Measurements from ENCODE around the gene NEK1.
A peak's percentile ranks its signal among the peaks of the same experiment; 100 is the strongest.
"Not testable (repeated sequence)": the region's sequence is repeated elsewhere in the genome, so short reads cannot be mapped to it uniquely, and the experiment has no call there.

The NEK1 gene

DNA sequence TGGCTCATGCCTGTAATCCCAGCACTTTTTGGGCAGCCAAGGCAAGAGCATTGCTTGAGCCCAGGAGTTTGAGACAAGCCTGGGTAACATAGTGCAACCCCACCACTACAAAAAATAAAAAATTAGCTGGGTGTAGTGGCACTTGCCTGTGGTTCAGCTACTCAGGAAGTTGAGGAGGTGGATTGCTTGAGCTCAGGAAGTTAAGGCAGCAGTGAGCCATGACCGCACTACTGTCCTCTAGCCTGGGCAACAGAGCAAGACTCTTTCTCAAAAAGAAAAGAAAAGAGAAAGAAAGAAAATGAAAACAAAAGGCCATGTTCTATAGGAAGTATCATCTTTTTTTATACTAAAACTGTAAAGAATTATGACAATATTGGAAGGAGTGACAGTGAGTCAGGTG lies 38.5 kb downstream of the NEK1 start:
- H3K4me3 ChIP-seq (ENCODE audit: low read depth, low read length): no peak overlapping the region
- TF ChIP-seq, protein P1, sequence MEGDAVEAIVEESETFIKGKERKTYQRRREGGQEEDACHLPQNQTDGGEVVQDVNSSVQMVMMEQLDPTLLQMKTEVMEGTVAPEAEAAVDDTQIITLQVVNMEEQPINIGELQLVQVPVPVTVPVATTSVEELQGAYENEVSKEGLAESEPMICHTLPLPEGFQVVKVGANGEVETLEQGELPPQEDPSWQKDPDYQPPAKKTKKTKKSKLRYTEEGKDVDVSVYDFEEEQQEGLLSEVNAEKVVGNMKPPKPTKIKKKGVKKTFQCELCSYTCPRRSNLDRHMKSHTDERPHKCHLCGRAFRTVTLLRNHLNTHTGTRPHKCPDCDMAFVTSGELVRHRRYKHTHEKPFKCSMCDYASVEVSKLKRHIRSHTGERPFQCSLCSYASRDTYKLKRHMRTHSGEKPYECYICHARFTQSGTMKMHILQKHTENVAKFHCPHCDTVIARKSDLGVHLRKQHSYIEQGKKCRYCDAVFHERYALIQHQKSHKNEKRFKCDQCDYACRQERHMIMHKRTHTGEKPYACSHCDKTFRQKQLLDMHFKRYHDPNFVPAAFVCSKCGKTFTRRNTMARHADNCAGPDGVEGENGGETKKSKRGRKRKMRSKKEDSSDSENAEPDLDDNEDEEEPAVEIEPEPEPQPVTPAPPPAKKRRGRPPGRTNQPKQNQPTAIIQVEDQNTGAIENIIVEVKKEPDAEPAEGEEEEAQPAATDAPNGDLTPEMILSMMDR (IDR thresholded peaks at IDR 0.05; ENCODE audit: low read depth, low read length, missing control alignments): no peak
- DNase-seq (ENCODE audit: low read depth): peak; percentile 2

DNA sequence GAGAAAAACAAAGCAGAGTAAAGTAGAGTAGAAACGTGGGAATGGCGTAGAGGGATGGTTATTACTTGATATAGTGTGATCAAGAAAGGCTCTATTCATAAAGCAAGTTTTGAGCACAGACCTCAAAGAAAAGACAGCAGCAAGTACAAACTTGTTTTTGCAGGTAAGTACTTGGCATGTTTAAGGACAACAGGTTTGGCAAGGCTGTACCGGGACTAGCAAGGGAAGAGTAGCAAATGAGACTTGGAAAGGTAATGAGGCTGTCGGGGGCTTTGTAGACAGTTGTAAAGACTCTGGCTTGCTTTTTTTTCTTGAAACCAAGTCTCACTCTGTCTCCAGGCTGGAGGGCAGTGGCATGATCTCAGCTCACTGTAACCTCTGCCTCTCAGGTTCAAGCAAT lies 40.9 kb downstream of the NEK1 start:
- TF ChIP-seq, protein P1 (IDR thresholded peaks at IDR 0.05; ENCODE audit: low read depth, low read length, missing control alignments): no peak
- DNase-seq (ENCODE audit: low read depth): no peak
- H3K4me3 ChIP-seq (ENCODE audit: low read depth, low read length): no peak overlapping the region

DNA sequence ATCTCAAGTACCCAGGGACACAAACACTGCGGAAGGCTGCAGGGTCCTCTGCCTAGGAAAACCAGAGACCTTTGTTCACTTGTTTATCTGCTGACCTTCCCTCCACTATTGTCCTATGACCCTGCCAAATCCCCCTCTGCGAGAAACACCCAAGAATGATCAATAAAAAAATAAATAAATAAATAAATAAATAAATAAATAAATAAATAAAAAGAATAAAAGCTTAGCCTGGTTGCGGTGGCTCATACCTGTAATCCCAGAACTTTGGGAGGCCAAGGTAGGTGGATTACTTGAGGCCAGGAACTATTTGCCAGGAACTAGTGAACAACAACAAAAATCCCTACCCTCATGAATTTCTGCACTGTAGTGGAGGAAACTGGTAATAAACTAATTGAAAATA lies 41.4 kb downstream of the NEK1 start:
- DNase-seq (ENCODE audit: low read depth); H3K4me3 ChIP-seq (ENCODE audit: low read depth, low read length): not testable (repeated sequence)

DNA sequence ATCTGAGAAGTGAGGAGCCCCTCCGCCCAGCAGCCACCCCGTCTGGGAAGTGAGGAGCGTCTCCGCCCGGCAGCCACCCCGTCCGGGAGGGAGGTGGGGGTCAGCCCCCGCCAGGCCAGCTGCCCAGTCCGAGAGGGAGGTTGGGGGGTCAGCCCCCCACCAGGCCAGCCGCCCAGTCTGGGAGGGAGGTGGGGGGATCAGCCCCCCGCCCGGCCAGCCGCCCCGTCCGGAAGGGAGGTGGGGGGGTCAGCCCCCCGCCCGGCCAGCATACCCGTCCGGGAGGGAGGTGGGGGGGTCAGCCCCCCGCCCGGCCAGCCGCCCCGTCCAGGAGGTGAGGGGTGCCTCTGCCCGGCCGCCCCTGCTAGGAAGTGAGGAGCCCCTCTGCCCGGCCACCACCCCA lies 42.1 kb downstream of the NEK1 start:
- H3K4me3 ChIP-seq (ENCODE audit: low read depth, low read length); DNase-seq (ENCODE audit: low read depth): not testable (repeated sequence)

DNA sequence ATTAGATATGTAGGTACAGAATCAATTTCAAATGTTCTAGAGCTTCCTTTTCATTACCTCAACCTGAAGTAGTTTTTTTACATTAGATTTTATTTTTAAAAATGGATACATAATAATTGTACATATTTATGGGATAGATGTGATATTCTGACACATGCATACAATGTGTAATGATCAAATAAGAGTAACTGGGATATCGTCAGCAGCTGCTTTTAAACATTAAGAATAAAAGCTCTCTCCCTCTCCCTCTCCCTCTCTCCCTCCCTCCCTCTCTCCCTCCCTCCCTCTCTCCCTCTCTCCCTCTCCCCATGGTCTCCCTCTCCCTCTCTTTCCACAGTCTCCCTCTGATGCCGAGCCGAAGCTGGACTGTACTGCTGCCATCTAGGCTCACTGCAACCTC lies 43.2 kb downstream of the NEK1 start:
- not testable (repeated sequence) for H3K4me3 ChIP-seq (ENCODE audit: low read depth, low read length); DNase-seq (ENCODE audit: low read depth)

DNA sequence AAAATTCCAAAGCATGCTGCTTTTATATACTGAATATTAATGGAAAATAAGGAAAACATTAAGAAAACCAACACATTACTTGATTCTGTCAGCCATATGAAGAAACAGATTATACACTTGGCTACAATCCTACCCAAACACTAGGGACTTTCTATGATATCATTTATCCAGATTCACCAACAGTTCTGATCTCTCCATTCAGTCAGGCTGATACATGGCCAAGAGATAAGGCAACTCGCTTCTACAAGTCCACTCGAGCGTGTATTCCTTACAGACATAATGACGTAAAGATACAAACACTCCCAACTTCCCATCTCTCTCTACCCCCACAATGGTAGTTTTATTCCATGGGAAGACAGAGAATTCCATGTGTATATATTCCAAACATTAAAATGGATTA lies 44.5 kb downstream of the NEK1 start:
- TF ChIP-seq, protein P1 (IDR thresholded peaks at IDR 0.05; ENCODE audit: low read depth, low read length, missing control alignments): no peak
- no peak overlapping the region for H3K4me3 ChIP-seq (ENCODE audit: low read depth, low read length)
- no peak for DNase-seq (ENCODE audit: low read depth)

DNA sequence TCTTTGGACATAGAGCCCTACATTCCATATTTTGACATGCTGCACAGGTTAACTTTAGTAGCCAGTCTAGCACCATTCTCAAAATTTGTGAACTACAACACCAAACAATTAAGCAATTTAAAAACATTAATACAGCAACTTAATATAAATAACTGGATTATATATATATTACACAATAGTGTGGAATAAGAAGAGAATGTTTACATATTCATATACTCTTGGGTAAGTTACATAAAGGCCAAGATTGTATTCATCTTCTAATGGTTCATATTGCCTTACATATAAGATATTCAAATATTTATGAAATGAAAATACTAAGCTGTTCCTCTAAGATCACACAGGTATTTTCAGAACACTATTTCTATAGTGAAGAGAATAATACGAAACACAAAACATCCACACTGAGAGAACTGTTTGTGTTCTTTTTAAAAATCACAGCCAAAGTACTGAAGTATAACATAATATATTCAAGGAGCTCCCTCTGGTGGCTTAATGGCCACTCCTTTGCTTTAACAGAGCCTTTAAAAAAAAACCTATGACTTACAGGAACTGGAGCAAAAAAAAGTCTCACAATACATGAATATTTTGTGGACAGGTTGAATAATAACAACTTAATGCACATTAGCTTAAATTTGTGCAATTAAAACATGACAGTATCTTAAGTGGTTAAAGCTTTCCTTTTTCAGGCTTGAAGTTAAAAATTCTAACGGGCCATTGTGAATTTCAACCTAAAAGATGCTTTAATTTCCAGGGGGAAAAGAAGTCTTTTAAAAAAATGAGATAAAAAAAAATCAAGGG lies 46.2 kb downstream of the NEK1 start:
- peak; percentile 19 for DNase-seq (ENCODE audit: low read depth)

DNA sequence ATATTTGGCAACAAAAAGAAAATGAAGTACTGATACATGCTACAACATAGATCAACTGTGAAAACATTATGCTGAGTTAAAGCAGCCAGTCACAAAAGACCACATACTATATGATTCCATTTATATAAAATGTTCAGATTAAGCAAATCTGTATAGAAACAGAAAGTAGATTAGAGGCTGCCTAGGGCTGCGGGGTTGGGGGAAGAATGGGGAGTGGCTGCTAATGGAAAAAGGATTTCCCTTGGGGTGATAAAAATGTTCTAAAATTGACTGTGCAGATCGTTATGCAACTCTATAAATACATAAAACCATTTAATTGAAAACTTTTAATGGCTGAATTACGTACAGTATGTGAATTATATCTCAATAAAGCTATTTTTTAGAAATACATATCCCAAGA lies 46.8 kb downstream of the NEK1 start:
- H3K4me3 ChIP-seq (ENCODE audit: low read depth, low read length): no peak overlapping the region
- DNase-seq (ENCODE audit: low read depth): no peak
- TF ChIP-seq, protein P1 (IDR thresholded peaks at IDR 0.05; ENCODE audit: low read depth, low read length, missing control alignments): no peak

More for the DNA sequence above, 46.2 kb downstream of the NEK1 start:
- TF ChIP-seq, protein P1 (IDR thresholded peaks at IDR 0.05; ENCODE audit: low read depth, low read length, missing control alignments): peak; percentile 57
- H3K4me3 ChIP-seq (ENCODE audit: low read depth, low read length): no peak overlapping the region
